H54 (cell line): ENCODE measurements around the gene WWOX.

Source experiments
- DNase-seq: peaks from one replicate; pipeline ENCODE4 v3.0.0; 2011; ENCODE audit warnings: low spot score, mixed read lengths; ENCODE audit not compliant: insufficient read length
- FAIRE-seq: peaks from 3 replicates; lab custom pipeline; 2011; peaks lifted over from hg19 to GRCh38; lab: Jason Lieb, UNC
- POLR2A ChIP-seq: IDR thresholded peaks from 2 replicates; pipeline ENCODE4 v1.6.1; 2011; ENCODE audit warnings: low read depth, mild to moderate bottlenecking, low read length

Gene WWOX

DNA sequence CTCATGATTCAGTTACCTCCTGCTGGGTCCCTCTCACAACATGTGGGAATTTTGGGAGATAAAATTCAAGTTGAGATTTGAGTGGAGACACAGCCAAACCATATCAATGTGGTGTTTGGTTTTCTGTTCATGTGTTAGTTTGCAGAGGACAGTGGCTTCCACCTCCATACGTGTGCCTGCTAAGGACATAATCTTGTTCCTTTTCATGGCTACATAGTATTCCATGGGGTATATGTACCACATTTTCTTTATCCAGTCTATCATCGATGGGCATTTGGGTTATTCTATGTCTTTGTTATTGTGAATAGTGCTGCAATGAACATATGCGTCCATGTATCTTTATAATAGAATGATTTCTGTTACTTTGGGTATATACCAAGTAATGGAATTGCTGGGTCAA lies 4.5 kb upstream of the WWOX start:
- TF ChIP-seq POLR2A: no peak
- FAIRE-seq (no peak), DNase-seq (no peak)

DNA sequence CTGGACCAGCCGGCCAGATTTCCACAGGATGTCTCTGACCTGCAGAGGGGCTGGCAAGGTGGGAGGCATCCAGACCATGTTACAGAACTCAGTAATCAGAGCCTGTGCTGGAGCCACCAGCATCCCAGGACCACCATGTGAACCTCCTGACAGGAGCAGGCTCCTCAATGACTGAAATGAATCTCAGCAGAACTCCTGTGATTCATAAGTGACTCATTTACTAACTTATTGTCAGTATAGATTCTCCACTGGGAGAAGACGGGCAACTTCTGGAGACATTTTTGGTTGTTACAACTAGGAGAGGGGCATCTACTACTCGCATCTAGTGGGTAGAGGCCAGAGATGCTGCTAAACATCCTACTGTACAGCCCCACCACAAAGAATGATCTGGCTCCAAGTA lies 3.1 kb upstream of the WWOX start:
- FAIRE-seq (no peak), DNase-seq (peak; percentile 26)
- TF ChIP-seq POLR2A: no peak

DNA sequence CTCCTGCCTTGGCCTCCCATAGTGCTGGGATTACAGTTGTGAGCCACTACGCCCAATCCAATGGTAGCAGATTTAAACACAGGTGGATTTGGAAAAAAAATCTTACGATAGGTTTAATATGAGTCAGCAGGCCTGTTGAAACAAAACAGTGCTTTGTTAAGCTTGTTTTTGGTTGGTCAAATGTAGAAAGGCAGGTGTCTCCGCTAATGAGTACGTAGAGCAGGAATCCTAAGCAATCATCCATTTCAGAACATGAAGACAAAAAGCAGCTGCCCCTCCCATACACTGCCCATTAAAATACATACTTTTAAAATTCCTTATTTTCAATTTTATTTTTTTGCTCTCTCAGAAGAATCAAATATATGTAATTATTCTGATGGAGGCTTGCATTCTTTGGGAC lies 1.9 kb upstream of the WWOX start:
- no peak for DNase-seq
- no peak for FAIRE-seq
- no peak for TF ChIP-seq POLR2A

GRCh38 chr16:78098087-78098486 lies 1.4 kb upstream of the WWOX start:
- no peak for FAIRE-seq
- no peak for TF ChIP-seq POLR2A
- DNase-seq: no peak

DNA sequence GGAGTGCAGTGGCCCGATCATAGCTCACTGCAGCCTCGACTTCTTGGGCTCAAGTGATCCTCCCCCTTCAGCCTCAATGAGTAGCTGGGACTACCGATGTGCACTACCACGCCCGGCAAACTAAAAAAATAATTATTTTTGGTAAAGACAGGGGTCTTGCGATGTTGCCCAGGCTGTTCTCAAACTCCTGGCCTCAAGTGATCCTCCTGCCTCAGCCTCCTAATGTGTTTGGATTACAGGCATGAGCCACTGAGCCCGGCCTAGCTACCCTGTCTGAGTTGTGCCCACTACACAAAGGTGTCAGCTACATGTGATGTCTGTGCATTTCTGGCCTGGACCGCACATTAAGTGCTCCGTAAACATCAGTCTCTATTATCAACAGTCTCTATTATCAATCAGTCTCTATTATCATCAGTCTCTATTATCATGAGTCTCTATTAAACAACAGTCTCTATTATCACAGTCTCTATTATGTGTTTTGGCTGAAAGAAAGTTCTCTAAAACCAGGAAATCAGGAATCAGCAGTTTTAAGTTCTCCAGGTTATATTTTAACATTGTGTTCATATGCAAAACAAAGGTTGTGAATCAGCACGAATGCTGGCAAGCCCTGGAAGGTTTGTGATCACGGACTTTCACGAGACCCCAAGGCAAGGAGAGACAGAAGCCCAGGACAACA lies 721 bp upstream of the WWOX start:
- no peak for TF ChIP-seq POLR2A
- FAIRE-seq: no peak

DNA sequence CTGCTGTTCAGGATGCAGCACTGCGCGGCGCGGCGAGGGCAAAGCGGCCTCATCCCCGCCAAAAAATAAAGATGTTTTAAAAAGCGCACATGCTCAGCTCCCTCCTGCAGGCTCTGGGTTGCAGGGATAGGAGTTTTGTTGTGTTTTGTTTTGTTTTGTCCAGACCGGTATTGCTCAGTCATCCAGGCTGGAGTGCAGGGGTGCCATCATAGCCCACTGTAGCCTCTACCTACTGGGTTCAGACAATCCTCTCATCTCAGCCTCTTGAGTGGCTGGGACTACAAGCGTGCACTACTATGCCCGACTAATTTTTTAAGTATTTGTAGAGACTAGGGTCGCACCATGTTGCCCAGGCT lies 636 bp downstream of the WWOX start:
- no peak for FAIRE-seq
- no peak for TF ChIP-seq POLR2A
- DNase-seq: no peak

More for the DNA sequence above, 721 bp upstream of the WWOX start:
- DNase-seq: no peak

DNA sequence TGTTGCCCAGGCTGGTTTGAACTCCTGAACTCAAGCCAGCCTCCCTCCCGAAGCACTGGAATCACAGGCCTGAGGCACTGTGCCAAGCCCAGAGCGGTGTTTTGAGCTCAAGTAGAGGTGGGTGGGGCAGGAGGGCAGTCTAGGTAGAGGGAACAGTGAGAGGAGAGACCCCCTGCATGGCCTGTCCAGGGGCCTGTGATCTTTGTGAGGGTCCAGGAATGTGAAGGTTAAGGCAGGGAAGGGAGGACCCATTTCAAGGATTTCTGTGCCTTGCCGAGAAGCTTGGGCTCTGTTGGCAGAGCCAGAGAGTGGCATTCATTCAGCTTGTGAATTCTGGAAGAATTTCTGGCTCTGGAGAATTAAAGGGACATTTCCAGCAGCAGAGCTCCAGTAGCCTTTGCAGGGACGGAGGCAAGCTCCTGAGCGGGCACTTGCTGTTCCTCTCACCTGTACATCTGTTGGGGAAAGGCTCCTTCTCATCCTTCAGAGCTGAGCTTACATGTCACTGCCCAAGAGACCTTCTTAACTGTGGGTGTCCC lies 2.7 kb downstream of the WWOX start:
- TF ChIP-seq POLR2A: no peak
- DNase-seq (no peak), FAIRE-seq (no peak)

- DNase-seq (no peak), FAIRE-seq (no peak)
- no peak for TF ChIP-seq POLR2A
Observed at GRCh38 chr16:78102865-78103264, 3.4 kb downstream of the WWOX start.

- DNase-seq (no peak), FAIRE-seq (no peak)
- TF ChIP-seq POLR2A: no peak
Observed at GRCh38 chr16:78105517-78105916, 6.1 kb downstream of the WWOX start.

DNA sequence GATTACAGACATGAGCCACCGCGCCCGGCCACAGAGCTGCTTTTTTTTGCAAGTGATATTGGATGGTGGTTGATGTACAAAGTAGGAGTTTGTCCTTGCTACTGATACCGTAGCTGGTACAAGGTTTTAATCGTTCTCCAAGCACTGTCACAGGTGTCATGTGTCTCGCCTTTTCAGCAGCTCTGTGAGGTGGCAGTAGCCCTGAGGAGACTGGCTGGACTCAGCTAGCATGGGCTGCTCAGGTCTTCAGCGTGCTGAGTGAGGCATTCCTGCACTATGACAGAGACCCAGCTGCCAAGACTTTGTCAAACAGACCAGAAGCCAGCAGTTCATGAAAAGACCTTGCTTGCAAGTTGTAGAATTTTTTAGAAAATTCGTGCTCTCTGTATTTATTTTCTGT lies 7.2 kb downstream of the WWOX start:
- no peak for TF ChIP-seq POLR2A
- DNase-seq (no peak), FAIRE-seq (no peak)

- no peak for FAIRE-seq
- DNase-seq: no peak
- no peak for TF ChIP-seq POLR2A
Observed at GRCh38 chr16:78108451-78108850, 9.0 kb downstream of the WWOX start.

- no peak for FAIRE-seq
- DNase-seq: no peak
- no peak for TF ChIP-seq POLR2A
Observed at GRCh38 chr16:78113258-78113657, 13.8 kb downstream of the WWOX start.

- FAIRE-seq: no peak
- DNase-seq: no peak
- TF ChIP-seq POLR2A: no peak
Observed at GRCh38 chr16:78115659-78116058, 16.2 kb downstream of the WWOX start.

DNA sequence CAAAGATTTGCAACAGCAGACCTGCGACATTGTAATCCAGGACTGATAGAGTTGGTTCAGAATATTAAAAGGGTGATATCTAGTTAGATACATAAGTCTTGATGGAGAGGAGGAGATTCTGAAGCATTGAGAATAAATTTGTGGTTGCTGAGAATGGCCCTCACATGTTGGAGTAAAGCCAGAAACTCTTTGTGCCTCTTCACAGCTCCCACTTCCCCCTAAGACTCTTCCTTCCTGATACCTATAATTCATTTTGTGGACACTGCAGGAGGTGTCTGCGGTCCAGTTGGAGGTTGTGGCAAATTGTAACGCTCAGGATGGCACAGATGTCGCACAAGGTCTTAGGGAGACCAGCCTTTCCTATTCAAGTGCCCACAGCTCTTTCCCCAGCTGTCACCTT lies 17.5 kb downstream of the WWOX start:
- no peak for FAIRE-seq
- no peak for DNase-seq
- TF ChIP-seq POLR2A: no peak

DNA sequence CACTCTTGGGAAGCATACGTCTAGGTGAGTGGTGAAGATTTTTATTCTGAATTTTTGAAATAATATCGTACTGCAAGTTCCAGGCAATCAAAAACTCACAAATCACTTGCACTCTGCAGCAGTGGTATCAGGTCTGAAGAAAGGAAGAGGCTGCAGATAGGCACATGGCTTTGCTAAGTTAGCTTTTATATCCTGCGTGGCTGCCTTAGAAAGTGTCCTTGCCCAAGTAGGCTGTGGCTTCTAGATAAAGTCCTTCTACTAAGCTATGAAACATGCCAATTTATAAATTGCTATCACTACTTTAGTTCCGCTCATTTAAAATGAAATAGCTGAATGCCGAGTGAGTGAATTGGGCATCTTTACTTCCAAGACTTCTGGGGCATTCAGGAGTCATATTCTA lies 17.9 kb downstream of the WWOX start:
- FAIRE-seq: no peak
- TF ChIP-seq POLR2A: no peak
- DNase-seq: no peak
